PFSK-1 (cell line): Measurements from ENCODE around the gene FOXS1.

Experiments
- REST ChIP-seq, 2 experiments: IDR thresholded peaks; 2 replicates each; pipeline versions ENCODE4 v1.6.1 to v1.8.0; 2011 to 2012; ENCODE audit warnings: low read depth in 2 of 2, low read length in 2 of 2, control low read depth in 1 of 2, inconsistent platforms in 1 of 2, mild to moderate bottlenecking in 1 of 2, moderate library complexity in 1 of 2; ENCODE audit not compliant: insufficient read depth in 1 of 2
- SIN3A ChIP-seq: IDR thresholded peaks from 2 replicates; pipeline ENCODE4 v1.6.1; 2012; ENCODE audit warnings: mild to moderate bottlenecking, low read length, moderate library complexity, borderline replicate concordance; ENCODE audit not compliant: insufficient read depth
- TAF1 ChIP-seq: IDR thresholded peaks from 2 replicates; pipeline ENCODE4 v1.6.1; 2012; ENCODE audit warnings: low read length, control low read depth, borderline replicate concordance; ENCODE audit not compliant: insufficient read depth

GRCh38 chr20:31831211-31831610 lies 14.2 kb downstream of the FOXS1 start:
- TF ChIP-seq REST (IDR thresholded peaks at IDR 0.05; ENCODE audit: insufficient read depth in 1 of 2, low read depth in 2 of 2, low read length in 2 of 2) = no peak
- no peak for TF ChIP-seq TAF1
- TF ChIP-seq SIN3A = no peak
